Activated T-helper 1 cell treated with anti-CD3 and anti-CD28 coated beads, Interleukin-12 subunit alpha, Interleukin-12 subunit beta, Interleukin-2, Interleukin-4 antibody, amounts not matched to agents 30 ng/mL and 10 ng/mL and 1 ng/mL, durations not matched to agents 14 hours and 24 hours and 36 hours (primary cell): ENCODE results near the gene NAT9. TPM values are rescaled to one million over a fixed set of nuclear protein-coding genes. Genes with fewer than 3 reads are reported as not detected.
A peak's percentile ranks its signal among the peaks of the same experiment; 100 is the strongest.

Experiments used
- DNase-seq: peaks from one replicate; pipeline ENCODE4 v3.0.0; 2021; ENCODE audit warnings: low spot score
- H3K27ac Mint-ChIP-seq: one replicate; pipeline ENCODE4 v1.8.0; 2021; ENCODE audit warnings: mild to moderate bottlenecking, mixed read lengths
- H3K27me3 Mint-ChIP-seq: one replicate; pipeline ENCODE4 v1.8.0; 2022; ENCODE audit warnings: mild to moderate bottlenecking, moderate library complexity, mixed read lengths; ENCODE audit not compliant: insufficient read depth
- H3K36me3 Mint-ChIP-seq: one replicate; pipeline ENCODE4 v1.8.0; 2021; ENCODE audit warnings: low read depth, mixed read lengths
- H3K4me1 Mint-ChIP-seq: one replicate; pipeline ENCODE4 v1.8.0; 2021; ENCODE audit warnings: low read depth, mixed read lengths
- H3K4me3 Mint-ChIP-seq: one replicate; pipeline ENCODE4 v1.8.0; 2021; ENCODE audit warnings: mild to moderate bottlenecking, moderate library complexity, mixed read lengths
- H3K9me3 Mint-ChIP-seq: one replicate; pipeline ENCODE4 v1.8.0; 2021; ENCODE audit warnings: mixed read lengths
- intact Hi-C: fragments of 100-400 bp; cut with micrococcal nuclease; formaldehyde crosslinking; loops from one replicate; pipeline ENCODE4 v1.15.1; 2024
- total RNA-seq: library from RNA; stranded (reverse); gene quantifications from 2 replicates; pipeline ENCODE4 v1.2.3, GENCODE V29; 2022

The NAT9 gene
- total RNA-seq, 1 donor from 2014 or later: 69.0 TPM

DNA sequence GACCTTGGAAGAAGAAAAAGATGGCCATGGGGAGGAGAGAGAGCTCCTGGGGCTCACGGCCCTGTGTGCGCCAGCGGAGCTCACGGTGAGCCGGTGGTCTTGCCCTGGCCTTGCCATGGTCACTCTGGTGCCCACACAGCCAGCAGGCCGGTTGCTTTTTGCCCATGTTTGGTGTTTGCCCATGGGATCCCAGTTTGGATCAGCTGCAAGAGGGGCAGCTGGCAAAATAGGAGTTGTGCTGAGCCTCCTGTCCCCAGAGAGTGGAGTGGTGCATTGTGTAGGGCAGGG lies 26.2 kb downstream of the NAT9 start:
- no peak for DNase-seq
- Mint-ChIP-seq H3K27ac (peak overlapping the region; percentile 91), H3K4me3 (peak overlapping the region; percentile 95), H3K27me3 (no peaks in the 10 kb centered on the region), H3K4me1 (peaks cover 63% of the 10 kb centered on the region), H3K9me3 (no peaks in the 10 kb centered on the region), H3K36me3 (peaks cover 29% of the 10 kb centered on the region)
- intact Hi-C loops: no loop called here

- H3K9me3 Mint-ChIP-seq: no peaks in the 10 kb centered on the region
- intact Hi-C loops: loop anchor here (10.0 kb wide), 1 partner anchor 285 kb away; no protein-coding TSS in a partner anchor
Measured at GRCh38 chr17:74749279-74750038, 26.7 kb downstream of the NAT9 start.

GRCh38 chr17:74748529-74749278 lies 27.4 kb downstream of the NAT9 start, which contains the start of gene NHERF1:
Gene NHERF1, plus strand, starts transcription at chr17:74748628. Its CDS starts 219 bp downstream, at chr17:74748847.
- peak; percentile 95 for DNase-seq
- H3K27ac Mint-ChIP-seq: peak within 1 kb of the TSS; percentile 91
- no peaks in the 10 kb centered on the region for H3K9me3 Mint-ChIP-seq
- intact Hi-C loops: loop anchor here (1.0 to 10.0 kb wide), 4 partner anchors 28 to 286 kb away; partner anchors contain the start of gene NAT9
- peak within 1 kb of the TSS; percentile 95 for H3K4me3 Mint-ChIP-seq
- peaks cover 32% of the 10 kb centered on the region for H3K36me3 Mint-ChIP-seq
- H3K4me1 Mint-ChIP-seq: peaks cover 71% of the 10 kb centered on the region
- H3K27me3 Mint-ChIP-seq: no peaks in the 10 kb centered on the region

More at GRCh38 chr17:74749279-74750038, 26.7 kb downstream of the NAT9 start:
- H3K4me1 Mint-ChIP-seq: peaks cover 63% of the 10 kb centered on the region
- peak overlapping the region; percentile 95 for H3K4me3 Mint-ChIP-seq
- peak; percentile 25 for DNase-seq
- H3K36me3 Mint-ChIP-seq: peaks cover 29% of the 10 kb centered on the region
- no peaks in the 10 kb centered on the region for H3K27me3 Mint-ChIP-seq
- peak overlapping the region; percentile 91 for H3K27ac Mint-ChIP-seq

DNA sequence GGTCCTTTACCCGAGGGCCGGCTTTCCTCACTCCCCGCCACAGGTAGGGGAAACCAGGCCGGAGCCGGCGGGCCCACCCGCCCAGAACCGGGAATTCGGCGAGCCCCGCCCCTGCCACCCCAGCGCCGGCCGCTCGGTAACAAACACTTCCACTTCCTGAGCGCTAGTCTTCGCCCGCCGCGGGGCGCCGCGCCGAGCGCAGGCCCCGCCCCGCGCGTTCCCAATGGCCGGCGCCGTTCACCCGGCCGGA lies 27.9 kb downstream of the NAT9 start:
- Mint-ChIP-seq H3K9me3 (no peaks in the 10 kb centered on the region), H3K4me1 (peaks cover 71% of the 10 kb centered on the region), H3K36me3 (peaks cover 33% of the 10 kb centered on the region), H3K4me3 (peak overlapping the region; percentile 76), H3K27ac (no peak overlapping the region), H3K27me3 (no peaks in the 10 kb centered on the region)
- intact Hi-C loops: loop anchor here (1.0 to 10.0 kb wide), 4 partner anchors 28 to 287 kb away; partner anchors contain the start of gene NAT9
- DNase-seq: no peak

DNA sequence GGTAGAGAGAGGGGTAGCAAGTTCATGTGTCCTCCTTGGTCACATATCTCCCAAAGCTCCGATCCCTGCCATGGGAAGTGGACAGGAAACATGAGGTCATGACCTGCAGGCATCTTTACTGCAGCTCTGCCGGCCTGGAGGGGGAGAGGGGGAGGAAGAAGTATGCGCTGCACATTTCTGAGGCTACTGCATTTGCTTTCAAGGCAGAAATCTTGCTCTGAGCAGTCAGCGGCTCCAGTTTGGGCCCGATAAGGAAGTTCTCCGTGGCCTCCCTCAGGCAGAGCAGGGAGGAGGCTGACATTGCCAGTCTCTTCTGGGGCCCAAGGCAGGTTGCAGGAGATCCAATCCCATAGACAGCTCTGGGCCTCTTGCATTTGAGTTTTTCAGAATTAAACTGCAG lies 29.2 kb downstream of the NAT9 start:
- no peaks in the 10 kb centered on the region for H3K9me3 Mint-ChIP-seq

GRCh38 chr17:74746376-74746775 lies 29.8 kb downstream of the NAT9 start:
- Mint-ChIP-seq H3K4me3 (peak overlapping the region; percentile 76), H3K9me3 (no peaks in the 10 kb centered on the region), H3K4me1 (peaks cover 71% of the 10 kb centered on the region), H3K36me3 (peaks cover 20% of the 10 kb centered on the region), H3K27ac (peak overlapping the region; percentile 67), H3K27me3 (no peaks in the 10 kb centered on the region)
- DNase-seq: no peak
- intact Hi-C loops: loop anchor here (10.0 kb wide), 1 partner anchor 288 kb away; no protein-coding TSS in a partner anchor

More for the DNA sequence above, 29.2 kb downstream of the NAT9 start:
- no peak for DNase-seq
- peaks cover 25% of the 10 kb centered on the region for H3K36me3 Mint-ChIP-seq
- intact Hi-C loops: loop anchor here (10.0 kb wide), 1 partner anchor 288 kb away; no protein-coding TSS in a partner anchor
- H3K27ac Mint-ChIP-seq: peak overlapping the region; percentile 67
- no peaks in the 10 kb centered on the region for H3K27me3 Mint-ChIP-seq
- H3K4me3 Mint-ChIP-seq: peak overlapping the region; percentile 76
- H3K4me1 Mint-ChIP-seq: peaks cover 71% of the 10 kb centered on the region

DNA sequence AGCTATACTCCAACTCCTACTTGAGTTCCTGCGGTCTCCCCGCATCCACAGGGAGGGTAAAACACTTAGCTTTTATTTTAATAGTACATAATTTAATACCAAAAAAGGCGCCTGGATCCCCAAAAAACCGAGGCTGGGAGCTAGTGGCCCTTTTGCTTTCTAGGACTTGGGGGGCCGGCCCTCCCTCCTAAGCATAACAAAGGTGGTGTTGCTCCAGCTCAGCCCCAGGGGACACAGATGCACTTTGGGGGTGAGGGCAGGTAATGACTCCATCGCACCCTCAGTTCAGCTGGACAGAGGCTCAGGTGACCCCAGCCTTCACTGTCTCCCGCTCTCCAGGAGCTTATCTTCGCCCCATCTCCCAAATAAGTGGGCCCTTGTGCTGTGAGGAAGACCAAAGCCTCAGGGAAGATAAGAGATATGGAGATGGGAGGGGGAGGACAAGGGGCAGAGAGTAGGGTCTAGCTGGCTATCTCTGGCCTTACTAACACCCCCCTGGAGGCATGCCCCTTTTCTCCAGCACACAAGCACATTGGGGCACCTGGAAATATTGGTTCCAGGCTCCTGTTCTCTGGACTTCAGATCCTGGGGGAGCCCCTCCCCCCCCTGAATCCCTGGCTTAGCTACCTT lies 30.5 kb downstream of the NAT9 start:
- Mint-ChIP-seq H3K36me3 (peaks cover 14% of the 10 kb centered on the region), H3K27me3 (no peaks in the 10 kb centered on the region), H3K27ac (no peak overlapping the region), H3K9me3 (no peaks in the 10 kb centered on the region), H3K4me3 (no peak overlapping the region), H3K4me1 (peaks cover 71% of the 10 kb centered on the region)
- intact Hi-C loops: loop anchor here (2.0 to 10.0 kb wide), 3 partner anchors 107 to 289 kb away; no protein-coding TSS in a partner anchor
- no peak for DNase-seq

GRCh38 chr17:74744714-74745547 lies 31.2 kb downstream of the NAT9 start:
- Mint-ChIP-seq H3K27ac (peak overlapping the region; percentile 65), H3K36me3 (peaks cover 10% of the 10 kb centered on the region), H3K4me1 (peaks cover 71% of the 10 kb centered on the region), H3K9me3 (no peaks in the 10 kb centered on the region), H3K27me3 (no peaks in the 10 kb centered on the region), H3K4me3 (peak overlapping the region; percentile 39)
- intact Hi-C loops: loop anchor here (1.0 to 10.0 kb wide), 6 partner anchors 25 to 290 kb away; no protein-coding TSS in a partner anchor
- DNase-seq: peak; percentile 78

DNA sequence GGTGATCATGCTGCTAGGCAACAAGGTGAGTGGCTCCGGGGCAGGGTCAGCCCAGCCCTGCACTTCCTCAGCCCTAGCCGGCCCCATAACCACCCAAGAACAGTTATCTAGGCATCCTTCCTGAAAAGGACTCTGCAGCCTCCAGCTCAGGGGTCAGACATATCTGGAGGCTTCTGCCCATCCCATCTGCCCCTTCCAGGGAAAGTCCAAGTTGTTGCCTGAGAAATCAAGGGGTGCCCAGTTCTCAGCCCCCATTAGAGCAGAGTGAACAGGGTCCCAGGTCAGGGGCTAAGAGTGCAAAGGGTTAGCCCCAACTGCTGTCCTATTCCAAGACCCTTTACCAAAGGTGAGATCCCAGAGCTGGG lies 31.8 kb downstream of the NAT9 start:
- intact Hi-C loops: loop anchor here (1.0 to 10.0 kb wide), 6 partner anchors 26 to 290 kb away; no protein-coding TSS in a partner anchor
- peaks cover 73% of the 10 kb centered on the region for H3K4me1 Mint-ChIP-seq
- no peak for DNase-seq
- H3K9me3 Mint-ChIP-seq: no peaks in the 10 kb centered on the region
- H3K36me3 Mint-ChIP-seq: peaks cover 6% of the 10 kb centered on the region
- no peaks in the 10 kb centered on the region for H3K27me3 Mint-ChIP-seq
- peak overlapping the region; percentile 15 for H3K4me3 Mint-ChIP-seq
- no peak overlapping the region for H3K27ac Mint-ChIP-seq

DNA sequence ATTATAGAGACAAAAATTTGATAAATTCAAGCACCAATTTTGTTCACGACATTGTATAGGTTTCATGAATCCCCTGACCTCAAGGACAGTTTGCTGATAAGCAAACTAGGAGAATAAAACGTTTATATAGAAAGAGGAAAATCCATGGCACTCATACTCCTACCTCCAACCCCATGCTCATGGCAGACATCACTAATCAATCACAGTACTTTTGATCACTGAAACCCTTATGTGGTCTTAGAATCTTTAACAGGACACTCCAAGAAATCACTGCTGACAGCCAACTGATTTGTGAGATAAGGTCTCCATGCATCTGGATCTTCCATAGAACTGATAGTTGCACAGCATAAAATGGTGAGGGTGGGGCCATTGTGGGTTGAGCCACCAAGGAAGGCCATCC lies 32.4 kb downstream of the NAT9 start:
- Mint-ChIP-seq H3K36me3 (peaks cover 8% of the 10 kb centered on the region), H3K27ac (peak overlapping the region; percentile 88), H3K27me3 (no peaks in the 10 kb centered on the region), H3K4me1 (peaks cover 78% of the 10 kb centered on the region), H3K9me3 (no peaks in the 10 kb centered on the region), H3K4me3 (no peak overlapping the region)
- intact Hi-C loops: loop anchor here (1.0 to 10.0 kb wide), 7 partner anchors 15 to 291 kb away; no protein-coding TSS in a partner anchor
- DNase-seq: no peak

GRCh38 chr17:74742978-74743545 lies 33.1 kb downstream of the NAT9 start:
- Mint-ChIP-seq H3K4me1 (peaks cover 85% of the 10 kb centered on the region), H3K27ac (peak overlapping the region; percentile 88), H3K9me3 (no peaks in the 10 kb centered on the region), H3K4me3 (peak overlapping the region; percentile 77), H3K36me3 (peaks cover 10% of the 10 kb centered on the region), H3K27me3 (no peaks in the 10 kb centered on the region)
- intact Hi-C loops: loop anchor here (2.0 to 10.0 kb wide), 2 partner anchors 16 to 292 kb away; no protein-coding TSS in a partner anchor
- no peak for DNase-seq

- Mint-ChIP-seq H3K27me3 (no peaks in the 10 kb centered on the region), H3K36me3 (peaks cover 10% of the 10 kb centered on the region), H3K4me1 (peaks cover 86% of the 10 kb centered on the region), H3K4me3 (peak overlapping the region; percentile 63), H3K9me3 (no peaks in the 10 kb centered on the region), H3K27ac (peak overlapping the region; percentile 88)
- intact Hi-C loops: loop anchor here (2.0 to 10.0 kb wide), 2 partner anchors 17 to 293 kb away; no protein-coding TSS in a partner anchor
- peak; percentile 71 for DNase-seq
Measured at GRCh38 chr17:74742153-74742515, 34.0 kb downstream of the NAT9 start.
